Measurements from ENCODE around the gene LRRC23.
A peak's percentile ranks its signal among the peaks of the same experiment; 100 is the strongest.
"Not testable (repeated sequence)": the region's sequence is repeated elsewhere in the genome, so short reads cannot be mapped to it uniquely, and the experiment has no call there.

LRRC23 gene

GRCh38 chr12:6908141-6908540, 3.5 kb downstream of the LRRC23 start:
- DNase-seq: not testable (repeated sequence)

- no peak for DNase-seq
Observed at GRCh38 chr12:6909421-6910145, 5.0 kb downstream of the LRRC23 start.

GRCh38 chr12:6912164-6912935, 7.7 kb downstream of the LRRC23 start:
- DNase-seq: no peak

- peak; percentile 82 for DNase-seq
Observed at GRCh38 chr12:6914246-6914946, 9.8 kb downstream of the LRRC23 start, which contains the start of gene ENO2. TSS of gene ENO2 (plus strand) at chr12:6914580. CDS start at chr12:6915833, 1,253 bp downstream.

- DNase-seq: no peak
Observed at GRCh38 chr12:6914947-6915788, 10.5 kb downstream of the LRRC23 start.

- no peak for DNase-seq
Observed at GRCh38 chr12:6915789-6916285, 11.2 kb downstream of the LRRC23 start.

GRCh38 chr12:6916426-6917200, 12.0 kb downstream of the LRRC23 start:
- no peak for DNase-seq

- no peak for DNase-seq
Observed at GRCh38 chr12:6917491-6918231, 13.0 kb downstream of the LRRC23 start.

GRCh38 chr12:6919588-6919987, 15.0 kb downstream of the LRRC23 start:
- no peak for DNase-seq

- DNase-seq: no peak
Observed at GRCh38 chr12:6921539-6921938, 16.9 kb downstream of the LRRC23 start.

- no peak for DNase-seq
Observed at GRCh38 chr12:6921996-6922946, 17.6 kb downstream of the LRRC23 start.

GRCh38 chr12:6923003-6923732, 18.5 kb downstream of the LRRC23 start:
- no peak for DNase-seq

GRCh38 chr12:6923851-6924250, 19.2 kb downstream of the LRRC23 start:
- no peak for DNase-seq

- no peak for DNase-seq
Observed at GRCh38 chr12:6925239-6925539, 20.6 kb downstream of the LRRC23 start.

- no peak for DNase-seq
Observed at GRCh38 chr12:6925540-6926279, 21.1 kb downstream of the LRRC23 start.

- peak; percentile 57 for DNase-seq
Observed at GRCh38 chr12:6927379-6928021, 22.9 kb downstream of the LRRC23 start, which contains the start of gene ATN1. TSS of gene ATN1 (plus strand) at chr12:6927959. CDS start at chr12:6934002, 6,043 bp downstream.

- no peak for DNase-seq
Observed at GRCh38 chr12:6928022-6928702, 23.5 kb downstream of the LRRC23 start.
